ENCODE results near the gene AGPAT4.

AGPAT4 gene

GRCh38 chr6:161154796-161155335 is 119.0 kb downstream of the AGPAT4 start:
- DNase-seq: no peak

GRCh38 chr6:161153725-161154124 is 120.1 kb downstream of the AGPAT4 start:
- DNase-seq: no peak

GRCh38 chr6:161152907-161153662 is 120.8 kb downstream of the AGPAT4 start:
- no peak for DNase-seq

GRCh38 chr6:161152527-161152862 is 121.4 kb downstream of the AGPAT4 start:
- no peak for DNase-seq

GRCh38 chr6:161151660-161152526 is 122.0 kb downstream of the AGPAT4 start:
- DNase-seq: no peak

- no peak for DNase-seq
Measured at GRCh38 chr6:161151059-161151645, 122.7 kb downstream of the AGPAT4 start.

GRCh38 chr6:161150566-161150965 is 123.3 kb downstream of the AGPAT4 start:
- no peak for DNase-seq

GRCh38 chr6:161150136-161150535 is 123.7 kb downstream of the AGPAT4 start:
- no peak for DNase-seq

- no peak for DNase-seq
Measured at GRCh38 chr6:161143663-161144430, 130.0 kb downstream of the AGPAT4 start.

- DNase-seq: no peak
Measured at GRCh38 chr6:161142957-161143296, 130.9 kb downstream of the AGPAT4 start.

- no peak for DNase-seq
Measured at GRCh38 chr6:161141173-161141572, 132.7 kb downstream of the AGPAT4 start.

GRCh38 chr6:161140554-161140875 is 133.3 kb downstream of the AGPAT4 start:
- no peak for DNase-seq

GRCh38 chr6:161139766-161140553 is 133.9 kb downstream of the AGPAT4 start:
- no peak for DNase-seq

GRCh38 chr6:161139304-161139765 is 134.5 kb downstream of the AGPAT4 start:
- DNase-seq: no peak

GRCh38 chr6:161138543-161139303 is 135.1 kb downstream of the AGPAT4 start:
- no peak for DNase-seq

- DNase-seq: no peak
Measured at GRCh38 chr6:161137839-161138542, 135.9 kb downstream of the AGPAT4 start.

- DNase-seq: no peak
Measured at GRCh38 chr6:161137320-161137719, 136.5 kb downstream of the AGPAT4 start.

GRCh38 chr6:161136655-161137054 is 137.2 kb downstream of the AGPAT4 start:
- no peak for DNase-seq

- DNase-seq: no peak
Measured at GRCh38 chr6:161135695-161136591, 137.9 kb downstream of the AGPAT4 start.

All from activated T-cell treated with anti-CD3 and anti-CD28 coated beads for 4 hours (primary cell).